Stimulated activated CD8-positive, alpha-beta memory T cell treated with anti-CD3 and anti-CD28 coated beads, Interleukin-15, amount 100 ng/mL, for 1 hour (primary cell): ENCODE results near the gene CGNL1.

Experiments
- DNase-seq: peaks from one replicate; pipeline ENCODE4 v3.0.0-alpha.2; 2020; ENCODE audit warnings: low read depth

CGNL1 gene

DNA sequence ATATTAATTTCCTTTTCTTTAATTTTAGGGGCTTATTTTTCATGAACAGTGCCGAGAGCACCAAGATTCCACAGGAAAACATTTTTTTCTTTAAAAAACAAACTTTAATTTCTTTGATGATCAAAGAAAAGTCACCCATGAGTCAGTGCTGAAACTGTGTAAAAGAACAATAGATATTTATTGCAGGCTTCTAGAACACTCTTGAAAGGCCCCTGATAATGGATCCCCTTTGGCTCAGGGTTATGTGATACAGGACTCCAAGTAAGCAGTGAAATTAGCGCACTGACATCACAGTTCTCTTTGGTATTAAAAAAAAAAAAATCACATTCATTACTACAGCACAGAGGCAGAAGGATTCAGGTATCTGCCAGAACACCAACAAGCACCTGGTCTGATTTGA, 149.3 kb downstream of the CGNL1 start:
- DNase-seq: no peak

DNA sequence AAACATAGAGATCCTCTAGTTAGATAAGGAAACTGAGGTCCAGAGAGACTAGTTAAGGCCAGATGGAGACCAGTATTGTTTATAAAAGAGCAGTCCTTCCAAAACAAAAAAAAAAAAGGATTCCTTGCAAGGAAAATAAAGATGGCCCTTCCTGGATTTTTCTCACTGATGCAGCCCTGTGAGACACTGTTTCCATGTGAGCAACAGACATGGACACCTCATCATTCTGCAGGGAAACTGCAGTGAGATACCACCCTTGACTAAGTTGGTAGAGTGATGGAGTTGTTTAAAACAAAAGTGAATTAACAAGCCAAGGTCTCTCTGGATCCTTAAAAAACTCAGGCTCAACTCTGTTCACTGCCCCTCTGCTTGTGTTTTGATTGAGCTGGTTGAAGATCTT, 149.8 kb downstream of the CGNL1 start:
- DNase-seq: no peak

DNA sequence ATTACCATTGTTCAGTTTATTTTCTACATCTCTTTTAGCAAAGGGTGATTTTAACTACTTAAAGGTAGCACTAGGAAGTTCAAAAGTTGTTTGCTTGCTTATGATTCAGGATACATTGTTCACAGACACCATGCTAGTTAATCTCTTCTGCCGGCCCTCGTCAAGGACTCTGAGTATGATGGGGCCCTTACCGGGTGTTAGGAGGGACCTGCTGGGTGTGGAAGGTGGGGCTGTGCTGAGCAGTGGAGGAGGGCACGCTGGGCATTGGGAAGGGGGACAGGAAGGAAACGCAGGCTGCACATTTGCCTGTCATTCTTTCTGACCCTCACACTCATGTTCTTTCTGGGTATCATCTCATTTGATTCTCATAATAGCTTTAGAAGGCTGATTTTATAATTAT, 150.3 kb downstream of the CGNL1 start:
- DNase-seq: no peak

DNA sequence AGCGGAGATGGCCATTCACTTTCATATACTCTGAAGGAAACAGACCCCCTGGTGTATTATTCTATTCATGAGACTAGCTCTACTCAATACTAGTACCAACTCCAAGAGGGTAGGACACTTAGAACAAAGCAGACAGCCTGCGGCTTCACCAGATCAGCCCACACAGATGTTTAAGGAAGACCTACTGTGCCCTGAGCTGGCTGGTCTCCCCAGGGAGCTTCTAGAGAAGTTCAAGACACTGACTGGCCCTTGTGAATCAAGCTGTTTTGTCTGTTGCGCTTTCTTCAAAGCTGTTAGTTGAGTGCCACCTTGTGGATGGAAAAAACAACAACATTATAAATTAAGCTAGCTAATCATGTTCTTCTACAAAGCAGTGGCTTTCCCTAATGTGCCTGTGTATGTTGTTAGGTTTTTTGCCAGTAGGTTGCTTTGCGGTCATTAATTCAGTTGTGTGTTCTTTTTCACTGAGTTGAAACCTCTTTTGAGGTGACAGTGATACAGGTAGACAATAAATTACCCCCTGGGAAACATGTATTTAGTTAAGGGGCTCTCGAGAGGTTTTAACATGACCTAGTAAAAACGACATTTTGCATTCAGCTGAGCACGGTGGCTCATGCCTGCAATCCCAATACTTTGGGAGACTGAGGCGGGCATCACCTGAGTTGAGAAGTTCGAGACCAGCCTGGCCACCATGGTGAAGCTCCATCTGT, 151.2 kb downstream of the CGNL1 start:
- DNase-seq: no peak

DNA sequence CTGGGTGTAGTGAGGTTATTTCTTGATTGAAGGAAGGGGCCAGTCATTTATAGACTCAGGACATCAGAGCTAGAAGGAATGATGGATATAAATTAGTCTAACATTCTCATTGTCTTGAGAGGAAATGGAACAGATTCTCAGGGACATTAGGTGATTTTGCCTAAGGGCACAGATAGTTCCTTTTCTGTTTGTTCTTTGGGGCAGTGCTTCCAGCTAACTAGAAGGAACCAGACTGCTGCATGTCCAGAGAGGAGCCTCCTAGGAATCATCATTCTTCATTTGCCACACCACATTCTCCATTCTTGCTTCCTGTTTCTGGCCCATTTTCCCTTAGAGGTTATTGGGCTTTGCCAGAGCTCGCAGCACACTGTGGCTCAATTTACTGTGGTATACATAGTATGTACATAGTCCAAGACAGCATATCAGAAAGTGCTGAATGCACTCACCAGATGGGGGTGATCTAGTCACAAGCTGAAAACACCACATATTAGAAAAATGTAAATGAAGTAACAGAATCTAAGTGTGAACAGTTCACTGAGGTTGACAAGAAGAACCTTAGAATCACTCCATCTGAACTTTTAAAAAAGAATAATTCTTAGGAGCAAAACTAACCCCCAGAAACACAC, 152.7 kb downstream of the CGNL1 start:
- no peak for DNase-seq

DNA sequence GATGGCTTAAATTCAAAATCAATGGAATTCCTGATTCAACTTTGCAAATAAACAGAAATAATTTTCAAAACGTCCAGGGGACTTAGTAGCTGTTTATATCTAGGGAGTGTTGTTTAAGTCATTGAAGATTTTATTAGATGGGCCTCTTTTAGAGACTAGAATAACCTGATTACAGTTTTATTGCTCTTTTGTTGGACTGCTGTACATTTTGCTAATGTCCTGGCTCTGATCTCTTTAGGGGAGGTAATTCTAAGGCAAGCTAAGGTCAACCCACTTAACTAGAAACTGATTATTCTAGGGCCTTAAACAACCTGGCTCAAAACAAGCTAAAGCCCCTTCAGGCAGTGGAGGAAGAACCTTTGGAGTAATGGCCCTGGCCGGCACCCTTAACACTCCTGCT, 153.4 kb downstream of the CGNL1 start:
- DNase-seq: no peak

DNA sequence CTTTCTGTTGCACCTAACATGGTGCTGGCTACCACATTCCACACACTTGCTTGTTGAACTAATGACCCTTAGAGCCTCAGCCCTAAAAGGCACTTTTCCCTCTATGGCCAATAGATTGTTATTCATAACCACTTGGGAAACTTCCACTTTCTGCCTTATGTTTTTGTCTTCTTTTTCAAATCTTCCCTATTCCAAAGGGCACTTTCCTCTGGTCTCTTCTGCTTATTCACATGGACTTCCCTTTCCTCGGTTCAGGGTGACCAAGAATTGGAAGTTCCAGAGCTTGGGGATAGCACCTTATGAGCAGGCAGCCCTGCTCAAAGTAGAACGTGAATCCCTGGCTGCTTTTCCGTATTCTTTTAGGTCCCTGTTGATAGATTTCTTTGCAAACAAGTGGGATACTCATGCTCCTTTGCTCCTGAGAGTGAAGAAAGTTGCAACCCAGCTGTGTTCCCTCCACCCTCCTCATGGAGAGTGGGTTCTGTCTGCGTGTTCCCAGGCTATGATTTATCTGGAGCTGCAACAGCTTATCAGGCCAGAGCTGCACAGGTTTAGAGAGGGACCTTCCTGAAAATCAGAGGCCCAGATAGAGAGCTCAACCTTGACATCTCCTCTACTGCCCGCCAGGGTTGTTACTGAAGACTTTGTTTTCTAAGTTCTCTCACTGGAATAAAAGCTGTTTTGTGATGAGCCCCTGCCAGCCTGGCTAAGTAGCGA, 156.6 kb downstream of the CGNL1 start:
- DNase-seq: no peak

DNA sequence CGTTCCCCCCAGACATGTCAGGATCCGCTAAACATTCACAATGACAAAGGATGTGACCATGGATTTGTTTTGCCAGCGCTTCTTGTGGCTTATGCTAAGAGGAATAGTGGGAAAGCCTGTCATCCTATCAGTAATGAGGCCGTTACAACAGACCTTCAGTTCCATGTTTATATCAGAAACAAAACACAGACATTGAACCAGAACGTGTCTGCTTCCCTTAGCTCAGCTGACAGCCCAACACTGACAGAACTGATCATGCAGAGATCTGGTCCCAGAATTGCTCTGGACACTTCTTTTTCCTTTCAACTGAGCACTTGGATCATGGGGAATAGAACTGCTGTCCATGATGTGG, 157.1 kb downstream of the CGNL1 start:
- no peak for DNase-seq

DNA sequence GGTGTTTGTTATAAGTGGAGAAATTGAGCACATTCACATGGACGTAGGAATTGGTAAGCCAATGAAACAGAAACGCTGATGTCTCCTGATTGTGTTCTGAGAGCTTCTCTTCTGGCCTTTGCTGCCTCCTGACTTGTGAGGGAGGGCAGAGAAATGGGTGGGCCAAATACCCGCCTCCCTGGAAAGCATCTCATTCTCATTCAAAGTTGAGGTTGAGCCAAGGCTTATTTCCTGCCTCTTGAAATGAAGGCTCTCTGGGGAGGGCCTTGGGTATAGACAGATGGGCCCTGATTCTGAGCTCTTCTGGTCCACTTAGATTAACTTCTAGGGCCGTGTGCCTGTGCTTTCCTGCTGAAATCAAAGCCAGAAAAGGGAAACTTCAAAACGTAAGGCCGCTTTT, 158.0 kb downstream of the CGNL1 start:
- no peak for DNase-seq

DNA sequence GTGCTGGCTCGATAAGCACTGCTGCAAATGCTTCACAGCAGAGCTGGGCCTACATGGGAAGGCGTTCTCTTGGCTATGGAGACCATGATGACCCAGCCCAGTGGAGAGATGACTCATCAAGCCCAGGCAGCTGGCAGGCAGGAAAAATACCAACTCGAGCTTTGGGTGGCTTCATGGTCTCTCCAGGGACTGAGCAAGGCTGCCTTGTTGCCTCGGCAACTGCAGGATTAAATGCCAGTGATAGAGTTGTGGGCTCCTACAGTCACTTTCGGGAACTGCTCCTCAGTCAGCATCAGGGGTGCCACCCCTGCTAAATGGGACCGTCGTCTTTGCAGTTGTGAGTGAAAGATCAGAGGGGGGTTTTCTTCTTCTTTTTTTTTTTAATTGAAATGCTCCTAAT, 160.8 kb downstream of the CGNL1 start:
- no peak for DNase-seq

DNA sequence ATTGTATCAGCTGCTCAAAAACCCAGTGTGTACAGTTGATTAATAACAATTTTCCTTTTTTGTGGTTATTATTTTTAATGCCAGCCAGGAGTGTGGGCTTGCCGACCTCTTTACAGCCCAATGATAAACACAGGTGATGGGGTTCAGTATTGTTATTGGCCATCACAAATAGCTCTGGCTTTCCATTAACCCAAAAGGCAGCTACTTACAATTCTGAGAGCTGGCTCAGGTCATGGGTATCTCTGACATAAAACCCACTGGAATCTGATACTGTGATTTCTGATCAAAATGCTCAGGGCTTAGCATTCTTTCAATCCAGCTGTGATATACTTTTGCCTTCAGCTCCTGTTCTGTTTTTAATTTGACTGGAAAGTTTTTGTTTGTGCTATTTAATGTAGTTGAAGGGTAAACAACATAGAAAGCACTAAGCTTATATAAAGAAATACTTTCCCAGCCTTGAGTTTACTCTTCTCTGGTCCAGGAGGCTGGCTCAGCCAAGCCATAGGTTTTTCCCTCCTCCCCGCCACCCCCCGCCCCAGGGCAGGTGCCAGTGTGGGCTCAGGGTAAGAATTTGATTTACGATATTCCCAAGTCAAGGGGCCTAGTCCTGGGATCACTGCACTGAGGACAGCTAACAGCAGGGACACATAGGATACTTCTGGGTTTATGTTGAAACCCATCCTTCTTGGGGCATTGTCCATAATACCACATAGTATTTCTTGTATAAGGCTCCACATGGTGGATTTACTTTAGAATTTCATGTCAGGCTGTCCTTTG, 161.4 kb downstream of the CGNL1 start:
- DNase-seq: no peak

DNA sequence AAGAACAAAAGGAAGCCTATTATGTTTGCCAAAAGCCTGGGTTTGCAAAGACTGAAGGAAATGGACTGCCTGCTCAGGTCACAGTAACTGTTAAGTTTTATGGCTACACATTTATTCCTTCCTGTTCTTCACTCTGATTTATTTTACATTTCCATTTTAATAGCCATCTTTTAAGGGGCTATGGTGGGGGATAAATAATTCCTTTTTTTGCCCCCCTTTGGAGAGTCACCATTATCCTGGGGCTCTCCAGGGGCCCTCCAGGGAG, 161.9 kb downstream of the CGNL1 start:
- no peak for DNase-seq

DNA sequence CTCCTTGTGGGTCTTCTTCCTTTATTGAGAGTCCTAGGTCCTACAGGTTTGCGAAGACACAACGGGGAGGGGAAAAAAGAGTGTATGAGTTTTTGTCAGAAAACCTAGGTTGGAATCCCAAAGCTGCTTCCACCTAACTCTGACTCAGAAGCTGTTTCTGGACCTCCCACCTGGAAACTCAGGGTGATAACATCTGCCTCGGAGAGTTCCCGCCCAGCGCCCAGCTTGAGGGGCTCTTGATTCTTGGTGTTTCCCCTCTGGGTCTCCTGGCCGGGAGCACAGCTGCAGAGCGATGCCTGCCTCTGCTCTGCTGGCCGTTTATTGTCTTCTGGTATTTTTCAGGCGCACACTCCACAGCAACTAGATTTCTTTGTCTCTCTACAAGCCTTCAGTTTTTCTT, 162.5 kb downstream of the CGNL1 start:
- DNase-seq: no peak

DNA sequence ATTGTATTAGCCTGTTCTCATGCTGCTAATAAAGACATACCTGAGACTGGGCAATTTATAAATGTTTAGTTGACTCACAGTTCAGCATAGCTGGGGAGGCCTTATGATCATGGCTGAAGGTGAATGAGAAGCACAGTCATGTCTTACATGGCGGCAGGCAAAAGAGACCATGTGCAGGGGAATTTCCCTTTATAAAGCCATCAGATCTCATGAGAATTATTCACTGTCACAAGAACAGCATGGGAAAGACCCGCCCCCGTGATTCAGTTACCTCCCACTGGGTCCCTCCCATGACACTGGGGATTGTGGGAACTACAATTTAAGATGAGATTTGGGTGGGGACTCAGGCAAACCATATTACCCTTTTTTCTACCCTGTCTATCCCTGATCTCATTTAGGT, 163.9 kb downstream of the CGNL1 start:
- no peak for DNase-seq

DNA sequence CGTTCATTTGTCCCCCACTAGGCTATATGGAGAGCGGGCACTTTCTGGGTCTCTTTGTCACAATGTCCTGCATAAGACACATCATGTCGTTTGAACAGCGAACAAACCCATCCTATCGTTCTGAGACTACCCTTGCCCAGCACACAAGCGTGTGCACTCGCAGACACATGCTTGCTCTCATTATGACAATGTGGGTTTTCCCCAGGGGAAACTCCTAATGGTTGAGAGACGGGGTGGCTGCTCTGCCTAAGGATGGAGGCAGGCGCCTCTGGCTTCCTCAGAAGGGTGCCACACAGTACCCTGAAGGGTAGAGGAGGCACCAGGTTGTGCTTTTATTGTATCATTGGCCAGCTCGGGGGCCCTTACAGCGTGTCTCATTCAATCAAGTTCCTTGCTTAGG, 164.4 kb downstream of the CGNL1 start:
- DNase-seq: no peak

DNA sequence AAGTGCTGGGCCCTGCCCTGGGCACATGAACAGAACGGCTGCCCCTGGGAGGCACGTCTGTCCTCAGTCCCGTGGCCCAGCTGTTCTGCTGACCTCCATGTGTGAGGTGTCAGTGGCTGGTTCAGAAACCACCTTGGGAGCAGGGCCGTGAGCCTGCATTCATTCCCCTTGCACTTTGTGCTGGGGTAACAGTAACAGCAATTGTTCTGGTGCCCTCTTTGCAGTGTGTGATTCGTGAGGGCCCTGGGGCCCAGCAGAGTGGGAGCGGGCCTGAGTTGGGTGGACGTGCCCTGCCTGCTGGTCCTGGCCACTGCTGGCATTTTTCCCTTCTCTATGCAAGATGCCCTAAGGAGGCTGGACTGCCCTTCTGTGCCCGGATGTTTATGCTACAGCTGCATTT, 165.0 kb downstream of the CGNL1 start:
- no peak for DNase-seq

DNA sequence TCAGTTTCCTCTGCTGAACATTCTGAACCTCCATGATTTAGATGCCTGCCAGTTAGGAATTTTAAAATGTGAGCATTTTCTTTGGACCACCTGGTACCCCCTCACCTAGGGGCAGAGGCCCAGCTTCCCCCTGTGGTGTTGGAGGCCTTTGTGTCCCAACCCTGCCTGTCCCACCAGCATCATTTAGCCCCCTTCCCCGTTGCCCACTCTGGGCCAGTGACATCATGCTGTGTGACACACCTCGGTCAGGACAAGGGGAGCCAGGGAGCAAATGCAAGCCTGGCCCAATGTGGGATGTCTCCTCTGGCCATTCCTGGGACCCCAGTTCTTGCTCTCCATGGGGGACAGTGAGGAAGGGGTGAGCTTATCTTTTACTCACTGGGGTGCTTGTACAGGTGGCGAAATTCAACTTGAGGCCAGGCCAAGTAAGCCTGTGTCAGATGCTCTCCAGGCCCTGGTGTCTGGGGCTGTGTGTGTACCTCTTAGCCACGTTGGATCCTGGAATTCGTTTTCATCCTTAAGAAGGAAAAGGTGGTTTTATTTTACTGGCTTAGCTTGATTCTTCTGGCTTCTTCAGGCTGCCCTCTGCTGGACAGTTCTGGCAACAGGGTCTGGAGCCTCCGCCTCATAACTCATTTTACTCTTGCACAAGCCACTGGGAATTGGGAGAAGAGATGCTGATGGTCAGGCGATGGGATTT, 165.7 kb downstream of the CGNL1 start:
- no peak for DNase-seq

DNA sequence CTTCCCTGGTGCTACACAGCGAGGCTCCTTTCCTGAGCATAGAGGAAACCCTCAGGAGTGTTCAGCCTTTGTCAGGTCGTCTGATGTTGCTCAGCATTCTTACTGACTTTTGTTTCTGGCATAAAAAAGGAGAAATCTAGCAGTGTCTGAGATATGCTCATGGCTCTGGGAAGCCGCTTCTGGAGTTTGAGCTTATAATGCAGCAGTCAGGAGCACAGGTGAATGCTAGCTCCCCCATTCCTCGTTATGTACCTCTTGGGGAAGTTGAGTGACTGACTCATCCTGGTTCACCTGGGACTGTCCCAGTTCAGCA, 166.2 kb downstream of the CGNL1 start:
- DNase-seq: no peak

DNA sequence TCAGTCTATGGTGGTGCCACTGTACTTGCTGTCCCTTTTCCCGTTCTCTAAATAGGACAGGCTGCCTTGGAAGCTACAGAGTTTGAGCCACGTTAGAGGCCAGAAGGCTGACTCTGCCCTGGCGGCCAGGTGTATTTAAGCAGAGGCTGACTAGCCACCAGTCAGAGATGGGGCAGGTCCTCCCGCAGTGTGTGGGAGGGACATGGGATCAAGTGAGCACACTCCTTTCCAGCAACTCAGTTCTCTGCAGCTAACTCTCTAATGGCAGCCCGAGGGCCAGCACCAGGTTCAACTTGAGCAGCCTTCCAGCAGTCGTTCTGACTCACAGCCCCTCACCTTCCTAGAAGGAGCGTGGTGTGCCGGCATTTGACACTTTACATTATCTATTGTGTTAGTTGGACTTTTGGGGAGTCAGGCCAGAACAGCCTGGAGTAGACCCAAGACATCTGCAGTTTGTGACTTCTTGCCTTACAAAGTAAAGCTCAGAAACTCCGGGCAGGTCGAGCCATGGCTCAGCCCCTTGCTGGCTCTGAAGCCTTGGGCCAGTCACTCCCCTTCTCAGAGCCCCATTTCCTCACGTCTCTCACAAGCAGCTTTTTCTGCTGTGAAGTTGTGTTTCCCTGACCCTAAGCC, 168.7 kb downstream of the CGNL1 start:
- no peak for DNase-seq

DNA sequence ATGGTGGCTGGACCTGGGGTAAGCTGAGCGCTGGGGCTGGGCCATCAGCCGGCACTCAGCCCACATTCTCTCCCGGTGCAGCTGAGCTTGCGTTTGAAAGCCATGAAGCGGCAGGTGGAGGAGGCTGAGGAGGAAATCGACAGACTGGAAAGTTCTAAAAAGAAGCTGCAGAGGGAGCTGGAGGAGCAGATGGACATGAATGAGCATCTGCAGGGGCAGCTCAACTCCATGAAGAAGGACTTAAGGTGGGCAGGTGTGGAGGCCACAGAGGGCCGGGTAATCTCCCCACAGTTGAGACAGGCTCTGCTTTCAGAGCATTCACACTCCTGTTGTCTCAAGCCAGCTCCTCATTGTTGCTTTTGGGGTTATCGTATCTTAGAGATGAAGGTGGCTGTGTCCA, 169.7 kb downstream of the CGNL1 start:
- no peak for DNase-seq

DNA sequence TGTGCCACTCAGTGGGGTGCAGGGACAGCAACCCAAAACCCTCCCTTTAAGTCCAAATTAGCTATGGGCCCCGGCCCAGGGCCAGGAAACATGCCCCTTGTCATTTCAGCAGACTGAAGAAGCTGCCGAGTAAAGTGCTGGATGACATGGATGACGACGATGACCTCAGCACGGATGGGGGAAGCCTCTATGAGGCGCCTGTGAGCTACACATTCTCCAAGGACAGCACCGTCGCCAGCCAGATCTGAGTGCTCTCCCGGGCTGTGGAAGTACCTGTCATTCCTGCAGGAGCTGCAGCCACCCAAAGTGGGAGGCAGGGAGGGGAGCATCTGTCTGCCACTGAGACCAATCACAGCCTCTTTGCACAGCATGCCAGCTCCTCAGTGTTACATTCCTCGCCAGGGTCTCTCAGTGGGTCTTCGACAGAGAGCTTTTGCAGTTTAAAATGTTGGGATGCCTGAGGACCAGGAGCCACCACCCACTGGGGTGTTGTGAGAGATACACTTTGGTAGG, 171.0 kb downstream of the CGNL1 start:
- DNase-seq: no peak

DNA sequence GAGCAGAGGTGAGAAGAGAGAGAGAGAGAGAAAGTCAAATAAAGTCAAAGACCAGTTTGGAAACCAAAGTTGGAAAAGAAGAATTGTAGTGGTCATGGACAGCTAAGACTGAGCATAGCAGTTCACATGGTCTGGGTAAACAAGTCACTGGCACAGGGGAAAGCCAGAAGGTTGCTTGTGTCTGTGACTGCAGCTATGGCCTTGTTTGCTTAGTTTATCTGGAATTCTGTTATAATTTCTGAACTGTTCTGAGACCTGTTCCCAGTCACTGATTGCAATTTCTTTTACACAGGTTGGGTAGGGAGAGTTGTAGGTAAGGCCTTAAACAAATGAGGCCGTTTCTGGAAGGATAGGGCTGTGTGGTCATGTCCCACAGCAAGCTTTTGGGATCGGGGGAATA, 172.0 kb downstream of the CGNL1 start:
- no peak for DNase-seq
